Erythroblast (primary cell): ENCODE results near the gene CYFIP2.

ENCODE experiments used
- DNase-seq, 2 experiments: peaks; one replicate each; lab custom pipeline; 2025; lab: John Stamatoyannopoulos, UW
- GATA1 ChIP-seq: IDR thresholded peaks from 2 replicates; pipeline ENCODE4 v1.6.1; 2011; ENCODE audit warnings: low read depth, mild to moderate bottlenecking, control low read depth, low read length, moderate library complexity
- POLR2A ChIP-seq: IDR thresholded peaks from 2 replicates; pipeline ENCODE4 v1.6.1; 2011; ENCODE audit warnings: mild to moderate bottlenecking, low read length

The CYFIP2 gene

GRCh38 chr5:157306692-157307471 is 41.0 kb downstream of the CYFIP2 start:
- no peak for DNase-seq
- no peak for TF ChIP-seq POLR2A
- TF ChIP-seq GATA1: no peak

- peak; percentile 6 to 11 for DNase-seq
- TF ChIP-seq GATA1 (no peak), POLR2A (no peak)
Measured at GRCh38 chr5:157308836-157309465, 43.0 kb downstream of the CYFIP2 start.

- no peak for DNase-seq
- no peak for TF ChIP-seq POLR2A
Measured at GRCh38 chr5:157309796-157310195, 43.9 kb downstream of the CYFIP2 start.

GRCh38 chr5:157311595-157311994 is 45.7 kb downstream of the CYFIP2 start:
- no peak for TF ChIP-seq POLR2A
- no peak for TF ChIP-seq GATA1
- DNase-seq: peak in 1 of 2 experiments; percentile 5

GRCh38 chr5:157312492-157312891 is 46.6 kb downstream of the CYFIP2 start:
- TF ChIP-seq POLR2A: no peak
- TF ChIP-seq GATA1: no peak
- peak; percentile 60 to 69 for DNase-seq

GRCh38 chr5:157322581-157322980 is 56.7 kb downstream of the CYFIP2 start:
- no peak for DNase-seq
- TF ChIP-seq POLR2A (no peak), GATA1 (no peak)

- DNase-seq: peak; percentile 3 to 14
- TF ChIP-seq POLR2A (no peak), GATA1 (no peak)
Measured at GRCh38 chr5:157323107-157323706, 57.3 kb downstream of the CYFIP2 start.

GRCh38 chr5:157324237-157324636 is 58.3 kb downstream of the CYFIP2 start:
- peak; percentile 20 to 36 for DNase-seq
- TF ChIP-seq POLR2A: no peak
- TF ChIP-seq GATA1: no peak

- TF ChIP-seq GATA1 (no peak), POLR2A (no peak)
- DNase-seq: no peak
Measured at GRCh38 chr5:157326440-157327005, 60.6 kb downstream of the CYFIP2 start.

- no peak for DNase-seq
- TF ChIP-seq POLR2A: no peak
- TF ChIP-seq GATA1: no peak
Measured at GRCh38 chr5:157327771-157328170, 61.8 kb downstream of the CYFIP2 start.

GRCh38 chr5:157328277-157328912 is 62.5 kb downstream of the CYFIP2 start:
- DNase-seq: peak; percentile 78 to 82
- no peak for TF ChIP-seq POLR2A
- TF ChIP-seq GATA1: no peak

GRCh38 chr5:157331807-157332206 is 65.9 kb downstream of the CYFIP2 start:
- TF ChIP-seq GATA1 (no peak), POLR2A (no peak)
- no peak for DNase-seq

GRCh38 chr5:157335534-157336422 is 69.9 kb downstream of the CYFIP2 start:
- no peak for TF ChIP-seq POLR2A
- TF ChIP-seq GATA1: no peak
- no peak for DNase-seq
